ENCODE measurements around the gene DYNC2H1. TPM values are rescaled to one million over a fixed set of nuclear protein-coding genes. Genes with fewer than 3 reads are reported as not detected.

Gene DYNC2H1
- total RNA-seq, 3 donors from 2014 or later = 36.7 to 46.2 (median 40.3) TPM

DNA sequence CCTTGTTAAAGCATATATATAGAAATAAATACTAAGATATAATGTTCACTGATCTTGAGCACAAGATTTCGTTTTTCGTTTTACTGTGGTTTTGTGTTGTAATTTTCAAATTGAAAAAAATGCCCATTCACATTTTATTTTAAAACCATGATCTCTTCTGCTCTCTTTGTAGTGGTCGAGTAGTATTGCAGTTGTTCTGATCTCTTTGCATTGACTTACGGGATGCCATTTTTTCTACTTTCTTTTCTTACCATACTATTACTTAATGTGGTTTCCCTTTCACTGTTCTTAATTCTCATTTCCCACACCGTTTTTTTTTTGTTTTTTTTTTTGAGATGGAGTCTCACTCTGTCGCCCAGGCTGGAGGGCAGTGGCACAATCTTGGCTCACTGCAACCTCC, 289.6 kb downstream of the DYNC2H1 start:
- no peaks in the 10 kb centered on the region for H3K9me3 ChIP-seq
- no peaks in the 10 kb centered on the region for H3K36me3 ChIP-seq
- TF ChIP-seq, protein P1, sequence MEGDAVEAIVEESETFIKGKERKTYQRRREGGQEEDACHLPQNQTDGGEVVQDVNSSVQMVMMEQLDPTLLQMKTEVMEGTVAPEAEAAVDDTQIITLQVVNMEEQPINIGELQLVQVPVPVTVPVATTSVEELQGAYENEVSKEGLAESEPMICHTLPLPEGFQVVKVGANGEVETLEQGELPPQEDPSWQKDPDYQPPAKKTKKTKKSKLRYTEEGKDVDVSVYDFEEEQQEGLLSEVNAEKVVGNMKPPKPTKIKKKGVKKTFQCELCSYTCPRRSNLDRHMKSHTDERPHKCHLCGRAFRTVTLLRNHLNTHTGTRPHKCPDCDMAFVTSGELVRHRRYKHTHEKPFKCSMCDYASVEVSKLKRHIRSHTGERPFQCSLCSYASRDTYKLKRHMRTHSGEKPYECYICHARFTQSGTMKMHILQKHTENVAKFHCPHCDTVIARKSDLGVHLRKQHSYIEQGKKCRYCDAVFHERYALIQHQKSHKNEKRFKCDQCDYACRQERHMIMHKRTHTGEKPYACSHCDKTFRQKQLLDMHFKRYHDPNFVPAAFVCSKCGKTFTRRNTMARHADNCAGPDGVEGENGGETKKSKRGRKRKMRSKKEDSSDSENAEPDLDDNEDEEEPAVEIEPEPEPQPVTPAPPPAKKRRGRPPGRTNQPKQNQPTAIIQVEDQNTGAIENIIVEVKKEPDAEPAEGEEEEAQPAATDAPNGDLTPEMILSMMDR (IDR thresholded peaks at IDR 0.05) = no peak
- TF ChIP-seq POLR2AphosphoS5 (IDR thresholded peaks at IDR 0.05) (no peak), POLR2A (IDR thresholded peaks at IDR 0.05) (no peak)
- no peak for DNase-seq (ENCODE audit: low spot score in 2 of 2)
- no peaks in the 10 kb centered on the region for H3K27me3 ChIP-seq
- H3K4me3 ChIP-seq = no peak overlapping the region
- no peaks in the 10 kb centered on the region for H3K4me1 ChIP-seq
- intact Hi-C loops (cut with DNase I; ENCODE audit: low total_unique reads) = no loop called here
- H3K27ac ChIP-seq = no peak overlapping the region

DNA sequence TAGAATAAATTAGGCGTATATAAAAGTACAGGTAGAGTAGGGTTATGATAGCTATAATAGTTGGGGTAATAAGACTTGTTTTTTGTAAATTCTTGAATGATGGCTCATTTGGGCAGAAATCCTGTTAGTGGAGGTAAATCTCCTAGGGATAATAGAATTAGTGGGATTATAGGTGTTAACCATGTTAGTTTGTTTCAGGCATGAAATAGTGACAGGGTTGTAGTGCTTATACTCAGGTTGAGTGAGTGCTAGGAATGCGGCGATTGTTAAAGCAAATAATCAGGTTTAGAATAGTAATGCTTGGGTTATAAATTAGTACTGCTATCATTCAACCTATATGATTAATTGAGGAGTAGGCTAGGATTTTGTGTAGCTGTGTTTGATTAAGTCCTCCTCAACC, 297.1 kb downstream of the DYNC2H1 start:
- intact Hi-C loops (cut with DNase I; ENCODE audit: low total_unique reads) = no loop called here
- Histone ChIP-seq H3K27me3 (no peaks in the 10 kb centered on the region), H3K9me3 (no peaks in the 10 kb centered on the region), H3K36me3 (no peaks in the 10 kb centered on the region), H3K27ac (no peak overlapping the region), H3K4me1 (no peaks in the 10 kb centered on the region), H3K4me3 (no peak overlapping the region)
- TF ChIP-seq POLR2A (IDR thresholded peaks at IDR 0.05) (no peak), POLR2AphosphoS5 (IDR thresholded peaks at IDR 0.05) (no peak)
- TF ChIP-seq, protein P1 (IDR thresholded peaks at IDR 0.05) = no peak
- no peak for DNase-seq (ENCODE audit: low spot score in 2 of 2)

DNA sequence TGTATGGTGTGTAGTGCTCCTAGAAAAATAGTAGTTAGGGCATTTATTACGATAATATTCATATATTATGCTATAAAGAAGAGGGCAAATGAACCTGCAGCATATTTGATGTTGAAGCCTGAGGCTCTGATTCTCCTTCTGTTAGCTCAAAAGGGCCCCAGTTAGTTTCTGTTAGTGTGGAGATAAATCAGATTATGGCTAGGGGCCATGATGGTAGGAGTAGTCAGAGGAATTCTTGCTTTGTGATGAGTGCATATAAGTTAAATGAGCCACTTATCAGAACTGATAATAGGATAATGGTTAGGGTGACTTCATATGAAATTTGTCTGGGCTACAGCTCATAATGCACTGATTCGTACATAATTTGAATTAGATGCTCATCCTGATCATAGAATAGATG, 298.4 kb downstream of the DYNC2H1 start:
- Histone ChIP-seq H3K9me3 (no peaks in the 10 kb centered on the region), H3K36me3 (no peaks in the 10 kb centered on the region), H3K4me1 (no peaks in the 10 kb centered on the region), H3K27me3 (no peaks in the 10 kb centered on the region), H3K4me3 (no peak overlapping the region), H3K27ac (no peak overlapping the region)
- intact Hi-C loops (cut with DNase I; ENCODE audit: low total_unique reads) = no loop called here
- TF ChIP-seq POLR2A (IDR thresholded peaks at IDR 0.05) = no peak
- TF ChIP-seq, protein P1 (IDR thresholded peaks at IDR 0.05) = no peak
- no peak for TF ChIP-seq POLR2AphosphoS5 (IDR thresholded peaks at IDR 0.05)
- no peak for DNase-seq (ENCODE audit: low spot score in 2 of 2)

DNA sequence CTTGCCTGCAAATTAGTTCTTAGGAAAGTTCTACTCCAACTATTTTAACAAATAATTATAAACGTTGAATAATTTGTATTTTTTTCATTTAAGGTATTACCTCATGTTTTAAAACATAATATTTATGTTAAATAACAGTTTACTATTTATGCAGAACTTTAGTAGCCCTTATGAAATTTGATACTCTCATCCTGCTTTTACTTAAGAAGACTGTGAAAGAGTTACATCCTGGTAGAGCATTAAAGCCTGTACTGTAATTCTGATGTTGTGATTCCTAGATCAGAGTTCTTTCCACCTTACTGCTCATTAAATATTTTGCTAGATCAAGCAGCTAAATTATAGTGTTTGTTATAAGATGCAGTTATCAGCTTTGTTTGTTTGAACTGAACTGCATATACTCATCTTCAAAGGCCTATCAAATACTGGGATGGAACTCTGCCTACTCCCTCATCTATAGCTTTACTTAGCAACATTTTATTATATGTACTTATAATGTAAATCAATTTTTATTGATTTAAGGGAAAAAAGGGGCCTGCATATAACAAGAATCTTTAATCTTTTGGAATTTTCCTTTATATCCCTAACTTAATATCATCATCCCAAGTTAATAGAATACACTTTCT, 304.2 kb downstream of the DYNC2H1 start:
- intact Hi-C loops (cut with DNase I; ENCODE audit: low total_unique reads) = no loop called here
- Histone ChIP-seq H3K36me3 (no peaks in the 10 kb centered on the region), H3K9me3 (no peaks in the 10 kb centered on the region), H3K27ac (no peak overlapping the region), H3K4me1 (no peaks in the 10 kb centered on the region), H3K27me3 (no peaks in the 10 kb centered on the region), H3K4me3 (no peak overlapping the region)
- TF ChIP-seq, protein P1 (IDR thresholded peaks at IDR 0.05) = no peak
- no peak for TF ChIP-seq POLR2AphosphoS5 (IDR thresholded peaks at IDR 0.05)
- no peak for TF ChIP-seq POLR2A (IDR thresholded peaks at IDR 0.05)
- DNase-seq (ENCODE audit: low spot score in 2 of 2) = no peak

DNA sequence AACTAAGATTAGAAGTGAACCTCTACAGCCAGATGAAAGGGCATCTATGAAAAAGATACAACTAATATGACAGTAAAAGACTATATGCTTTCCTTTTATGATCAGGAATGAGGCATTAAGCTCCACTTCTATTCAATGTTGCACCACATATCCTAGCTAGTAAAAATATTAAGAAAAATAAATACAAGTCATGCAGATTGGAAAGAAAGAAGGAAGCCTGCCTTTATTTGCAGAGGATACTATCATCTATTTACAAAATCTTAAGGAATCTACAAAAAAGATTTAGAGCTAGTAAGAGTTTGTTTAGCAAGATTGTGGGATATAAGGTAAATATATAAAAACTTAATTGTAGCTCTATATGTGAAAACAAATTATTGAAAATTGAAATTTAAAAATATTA, 308.8 kb downstream of the DYNC2H1 start:
- no peak overlapping the region for H3K27ac ChIP-seq
- DNase-seq (ENCODE audit: low spot score in 2 of 2) = no peak
- H3K4me1 ChIP-seq = no peaks in the 10 kb centered on the region
- TF ChIP-seq, protein P1 (IDR thresholded peaks at IDR 0.05) = no peak
- TF ChIP-seq POLR2A (IDR thresholded peaks at IDR 0.05) = no peak
- no peak for TF ChIP-seq POLR2AphosphoS5 (IDR thresholded peaks at IDR 0.05)
- H3K27me3 ChIP-seq = no peaks in the 10 kb centered on the region
- H3K36me3 ChIP-seq = no peaks in the 10 kb centered on the region
- no peaks in the 10 kb centered on the region for H3K9me3 ChIP-seq
- intact Hi-C loops (cut with DNase I; ENCODE audit: low total_unique reads) = no loop called here
- H3K4me3 ChIP-seq = no peak overlapping the region
